Activated CD8-positive, alpha-beta T cell treated with anti-CD3 and anti-CD28 coated beads, Interleukin-2, amount 10 ng/mL, durations not matched to agents 7 days and 5 days (primary cell): Measurements from ENCODE around the gene ALDH1L1. TPM values are rescaled to one million over a fixed set of nuclear protein-coding genes. Genes with fewer than 3 reads are reported as not detected.

Experiments
- ATAC-seq: fragments of 150-1000 bp; cut with Tn5 transposase; one replicate; pipeline ENCODE4 v1.10.0; 2021; ENCODE audit warnings: moderate library complexity
- CTCF ChIA-PET: fragments of 350-600 bp; sonication (Branson Sonifier 250); formaldehyde crosslinking; loops from one replicate; lab custom pipeline; 2021; ENCODE audit warnings: antibody characterized with exemption; lab: Charles Lee
- POLR2A ChIA-PET: fragments of 350-600 bp; sonication (Branson Sonifier 250); formaldehyde crosslinking; loops from one replicate; lab custom pipeline; 2021; ENCODE audit warnings: antibody characterized with exemption; lab: Charles Lee
- DNase-seq: peaks from one replicate; pipeline ENCODE4 v3.0.0-alpha.2; 2020
- H3K27ac Mint-ChIP-seq: one replicate; pipeline ENCODE4 v1.8.0; 2021; ENCODE audit warnings: mild to moderate bottlenecking, mixed read lengths
- H3K27me3 Mint-ChIP-seq: one replicate; pipeline ENCODE4 v1.8.0; 2021; ENCODE audit warnings: low read depth, mixed read lengths
- H3K36me3 Mint-ChIP-seq: one replicate; pipeline ENCODE4 v1.8.0; 2021; ENCODE audit warnings: low read depth, mixed read lengths
- H3K4me1 Mint-ChIP-seq: one replicate; pipeline ENCODE4 v1.8.0; 2021; ENCODE audit warnings: low read depth, mixed read lengths
- H3K4me3 Mint-ChIP-seq: one replicate; pipeline ENCODE4 v1.8.0; 2021; ENCODE audit warnings: mild to moderate bottlenecking, mixed read lengths
- H3K9me3 Mint-ChIP-seq: one replicate; pipeline ENCODE4 v1.8.0; 2022; ENCODE audit warnings: mixed read lengths; ENCODE audit not compliant: insufficient read depth
- total RNA-seq, 2 experiments: library from RNA; stranded (reverse); gene quantifications; one replicate each; pipeline ENCODE4 v1.2.3, GENCODE V29; 2021

ALDH1L1 gene
- total RNA-seq, 2 experiments from 2014 or later, result not detected

DNA sequence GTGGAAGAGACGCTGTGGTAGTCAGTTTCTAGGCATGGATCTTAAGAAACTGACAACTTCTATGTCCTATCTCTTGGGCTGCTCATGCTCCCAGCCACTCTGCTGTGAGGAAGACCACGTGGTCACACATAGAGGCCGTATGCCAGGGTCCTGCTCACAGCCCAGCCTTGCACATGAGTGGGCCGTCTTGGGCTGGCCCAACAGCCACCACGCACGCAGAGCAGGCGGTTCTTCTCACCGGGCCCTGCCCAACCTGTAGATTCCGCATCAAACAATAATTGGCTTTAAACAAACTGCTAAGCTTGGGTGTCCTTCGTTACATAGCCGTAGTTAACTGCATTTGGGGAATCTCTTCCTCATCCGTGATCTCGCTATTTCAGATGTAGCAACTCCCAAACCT lies 122.5 kb downstream of the ALDH1L1 start:
- POLR2A ChIA-PET, result no interaction called here
- Mint-ChIP-seq H3K27me3 (no peaks in the 10 kb centered on the region), H3K4me1 (no peaks in the 10 kb centered on the region), H3K36me3 (no peaks in the 10 kb centered on the region), H3K4me3 (no peak overlapping the region), H3K9me3 (no peaks in the 10 kb centered on the region), H3K27ac (no peak overlapping the region)
- DNase-seq (no peak), ATAC-seq (no peak)
- CTCF ChIA-PET, result no interaction called here

DNA sequence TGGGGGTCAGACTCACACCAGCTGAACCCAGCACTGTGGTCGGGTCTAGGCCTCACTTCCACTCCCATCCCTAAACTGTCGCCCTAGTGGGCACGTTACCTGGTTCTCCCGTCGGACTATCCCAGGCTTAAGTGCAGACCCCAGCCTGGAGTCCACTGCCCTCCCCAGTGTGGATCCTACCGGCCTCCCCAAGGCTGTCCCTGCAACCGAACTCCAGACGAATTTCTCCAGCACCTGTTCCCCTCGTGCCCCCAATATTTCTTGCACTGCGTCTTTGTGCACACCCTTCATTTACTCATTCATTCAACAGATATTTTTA lies 122.9 kb downstream of the ALDH1L1 start:
- Mint-ChIP-seq H3K36me3 (no peaks in the 10 kb centered on the region), H3K27ac (no peak overlapping the region), H3K27me3 (no peaks in the 10 kb centered on the region), H3K9me3 (no peaks in the 10 kb centered on the region), H3K4me1 (peaks cover 3% of the 10 kb centered on the region), H3K4me3 (no peak overlapping the region)
- CTCF ChIA-PET, result interaction anchor here (0.8 kb wide), 1 partner anchor 19 kb away, joined by 3 read pairs; no protein-coding TSS in a partner anchor
- POLR2A ChIA-PET, result no interaction called here
- DNase-seq, result no peak
- ATAC-seq, result no peak

- no peaks in the 10 kb centered on the region for H3K36me3 Mint-ChIP-seq
- no peaks in the 10 kb centered on the region for H3K9me3 Mint-ChIP-seq
- ChIA-PET CTCF (interaction anchor here (0.8 kb wide), 1 partner anchor 18 kb away, joined by 3 read pairs; no protein-coding TSS in a partner anchor), POLR2A (no interaction called here)
- no peaks in the 10 kb centered on the region for H3K27me3 Mint-ChIP-seq
- H3K27ac Mint-ChIP-seq, result no peak overlapping the region
- DNase-seq (no peak), ATAC-seq (no peak)
- no peak overlapping the region for H3K4me3 Mint-ChIP-seq
- peaks cover 7% of the 10 kb centered on the region for H3K4me1 Mint-ChIP-seq
These were observed 123.5 kb downstream of the ALDH1L1 start for GRCh38 chr3:126056681-126057500.

DNA sequence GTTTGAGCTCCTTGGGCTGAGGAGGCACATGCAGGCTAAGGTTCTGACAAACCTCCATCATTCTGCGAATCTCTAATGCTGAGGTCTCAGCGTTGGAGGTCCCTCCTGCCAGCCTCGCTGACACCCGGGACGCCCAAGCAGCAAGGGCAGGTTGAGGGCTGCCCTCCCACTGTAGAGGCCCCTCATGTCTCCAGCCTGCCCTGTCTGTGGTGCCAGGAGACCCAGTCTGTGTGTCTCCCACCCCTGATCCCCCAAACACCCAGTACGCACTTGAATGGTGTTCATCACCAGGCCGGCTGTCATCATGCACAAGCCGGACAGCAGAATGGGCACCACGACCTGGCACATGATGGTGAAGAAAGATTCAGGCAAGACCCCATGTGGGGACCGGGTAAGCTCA lies 124.3 kb downstream of the ALDH1L1 start:
- H3K36me3 Mint-ChIP-seq, result no peaks in the 10 kb centered on the region
- CTCF ChIA-PET, result no interaction called here

DNA sequence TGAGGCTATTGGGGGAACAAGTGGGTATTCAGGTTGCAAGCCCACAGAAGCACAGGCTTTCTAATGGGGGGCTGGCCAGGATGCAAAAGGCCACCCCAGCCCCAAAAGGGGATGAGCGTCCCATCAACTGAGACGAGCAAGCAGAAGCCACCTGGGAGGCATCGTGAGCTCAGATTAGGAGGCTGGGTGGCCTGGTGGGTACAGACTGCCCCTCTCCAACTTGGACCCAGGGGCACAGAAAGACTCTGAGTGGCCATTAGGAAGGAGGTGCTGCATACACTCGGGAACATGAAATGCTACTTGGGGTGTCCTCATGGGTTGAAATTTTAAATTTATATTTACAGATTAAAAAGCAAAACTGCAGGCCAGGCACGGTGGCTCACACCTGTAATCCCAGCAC lies 125.5 kb downstream of the ALDH1L1 start:
- Mint-ChIP-seq H3K4me3 (no peak overlapping the region), H3K27me3 (no peaks in the 10 kb centered on the region), H3K36me3 (no peaks in the 10 kb centered on the region), H3K9me3 (no peaks in the 10 kb centered on the region), H3K4me1 (peaks cover 7% of the 10 kb centered on the region), H3K27ac (no peak overlapping the region)
- ChIA-PET CTCF (no interaction called here), POLR2A (no interaction called here)
- ATAC-seq (no peak), DNase-seq (no peak)

More for the DNA sequence above, 124.3 kb downstream of the ALDH1L1 start:
- Mint-ChIP-seq H3K4me1 (peaks cover 7% of the 10 kb centered on the region), H3K27me3 (no peaks in the 10 kb centered on the region), H3K27ac (no peak overlapping the region), H3K9me3 (no peaks in the 10 kb centered on the region), H3K4me3 (no peak overlapping the region)
- ATAC-seq, result no peak
- POLR2A ChIA-PET, result no interaction called here
- no peak for DNase-seq

DNA sequence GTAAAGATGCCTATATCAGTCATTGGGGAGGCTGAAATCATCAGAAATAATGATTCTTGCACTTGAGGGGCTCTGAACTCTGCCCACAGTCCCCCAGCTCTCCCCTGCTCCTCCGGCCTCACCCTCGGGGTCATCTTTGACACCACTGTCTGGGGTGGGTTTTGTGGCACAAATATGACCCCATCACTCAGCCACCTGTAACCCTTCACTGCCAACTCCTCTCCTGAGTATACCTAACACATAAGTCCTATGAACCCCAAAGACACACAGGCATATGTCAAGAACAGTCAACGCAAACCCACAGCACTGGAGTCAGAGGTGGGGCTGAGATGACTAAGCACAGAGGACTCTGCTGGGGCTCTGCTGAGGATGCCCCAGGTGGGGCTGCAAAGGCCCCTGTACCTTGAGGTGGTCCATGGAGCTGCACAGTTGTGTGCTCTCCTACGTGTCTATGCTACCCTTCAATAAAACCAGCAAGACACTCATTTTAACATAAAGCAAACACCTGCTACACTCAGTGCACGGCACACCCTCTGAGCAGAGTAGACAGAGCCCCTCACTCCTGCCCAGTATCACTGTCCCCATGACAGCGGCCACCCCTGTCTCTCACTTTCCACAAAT lies 126.3 kb downstream of the ALDH1L1 start:
- Mint-ChIP-seq H3K27ac (no peak overlapping the region), H3K4me3 (no peak overlapping the region), H3K36me3 (no peaks in the 10 kb centered on the region), H3K4me1 (peaks cover 7% of the 10 kb centered on the region), H3K9me3 (no peaks in the 10 kb centered on the region), H3K27me3 (no peaks in the 10 kb centered on the region)
- CTCF ChIA-PET, result no interaction called here
- ATAC-seq (no peak), DNase-seq (no peak)
- POLR2A ChIA-PET, result no interaction called here

Other genes starting within 250 kb of the ALDH1L1 start
- gene ROPN1B, start 211.4 kb downstream of the ALDH1L1 start, total RNA-seq, result not detected
- gene SLC41A3, start 96.5 kb downstream of the ALDH1L1 start, total RNA-seq, result 10 to 100 TPM; 22.0 to 26.5 TPM
- gene KLF15, start 176.8 kb upstream of the ALDH1L1 start, total RNA-seq, result not detected
- gene CFAP100, start 214.3 kb upstream of the ALDH1L1 start, total RNA-seq, result not detected